ENCODE data around the gene GDE1.

Gene GDE1

GRCh38 chr16:19479302-19479721, 42.6 kb downstream of the GDE1 start:
- no peak for ATAC-seq
- TF ChIP-seq ISL1 (CRISPR knock-in tag; IDR thresholded peaks at IDR 0.05) (no peak), GLIS3 (CRISPR knock-in tag; IDR thresholded peaks at IDR 0.05) (no peak), TSHZ2 (CRISPR knock-in tag; IDR thresholded peaks at IDR 0.05) (no peak), CSRNP3 (CRISPR knock-in tag; IDR thresholded peaks at IDR 0.05) (no peak), TOX (CRISPR knock-in tag; IDR thresholded peaks at IDR 0.05; ENCODE audit: borderline replicate concordance) (no peak), CSDC2 (CRISPR knock-in tag; IDR thresholded peaks at IDR 0.05) (no peak), SNAI2 (CRISPR knock-in tag; IDR thresholded peaks at IDR 0.05) (no peak), PPARA (CRISPR knock-in tag; IDR thresholded peaks at IDR 0.05; ENCODE audit: borderline replicate concordance) (no peak), ARNTL (CRISPR knock-in tag; IDR thresholded peaks at IDR 0.05; ENCODE audit: borderline replicate concordance, low read depth) (no peak), ZNF8 (CRISPR knock-in tag; IDR thresholded peaks at IDR 0.05) (no peak), ZFP30 (CRISPR knock-in tag; IDR thresholded peaks at IDR 0.05) (no peak), ZNF70 (CRISPR knock-in tag; IDR thresholded peaks at IDR 0.05) (no peak), ZC3H10 (CRISPR knock-in tag; IDR thresholded peaks at IDR 0.05) (no peak), ZNF565 (CRISPR knock-in tag; conservative IDR thresholded peaks at IDR 0.05; ENCODE audit: low read depth) (no peak), TCF4 (CRISPR knock-in tag; IDR thresholded peaks at IDR 0.05; ENCODE audit: borderline replicate concordance) (no peak)

GRCh38 chr16:19478505-19478904, 43.4 kb downstream of the GDE1 start:
- TF ChIP-seq CSRNP3 (CRISPR knock-in tag; IDR thresholded peaks at IDR 0.05) (no peak), OSR1 (CRISPR knock-in tag; IDR thresholded peaks at IDR 0.05) (no peak), POU6F1 (CRISPR knock-in tag; IDR thresholded peaks at IDR 0.05; ENCODE audit: borderline replicate concordance, low read depth) (no peak), ZFP3 (CRISPR knock-in tag; IDR thresholded peaks at IDR 0.05) (no peak)
- ATAC-seq, result no peak

- no peak for TF ChIP-seq ISL1 (CRISPR knock-in tag; IDR thresholded peaks at IDR 0.05)
- TF ChIP-seq TOX (CRISPR knock-in tag; IDR thresholded peaks at IDR 0.05; ENCODE audit: borderline replicate concordance), result no peak
- TF ChIP-seq CREB5 (CRISPR knock-in tag; IDR thresholded peaks at IDR 0.05; ENCODE audit: low read depth), result no peak
- TF ChIP-seq GLIS3 (CRISPR knock-in tag; IDR thresholded peaks at IDR 0.05), result no peak
- no peak for TF ChIP-seq PATZ1 (CRISPR knock-in tag; IDR thresholded peaks at IDR 0.05; ENCODE audit: borderline replicate concordance)
- no peak for ATAC-seq
Measured at GRCh38 chr16:19474617-19475016, 47.3 kb downstream of the GDE1 start.

Measured in SK-N-SH treated with all-trans-retinoic acid at 6 μM for 48 hours (cell line).